Activated T-cell treated with anti-CD3 and anti-CD28 coated beads, Interleukin-2, amount 50 U/mL, for 1 hour (primary cell): ENCODE measurements around the gene NAA15.
A peak's percentile ranks its signal among the peaks of the same experiment; 100 is the strongest.
"Not testable (repeated sequence)": the region's sequence is repeated elsewhere in the genome, so short reads cannot be mapped to it uniquely, and the experiment has no call there.

Experiments
- DNase-seq: peaks from one replicate; pipeline ENCODE4 v3.0.0-alpha.2; 2020

Gene NAA15

DNA sequence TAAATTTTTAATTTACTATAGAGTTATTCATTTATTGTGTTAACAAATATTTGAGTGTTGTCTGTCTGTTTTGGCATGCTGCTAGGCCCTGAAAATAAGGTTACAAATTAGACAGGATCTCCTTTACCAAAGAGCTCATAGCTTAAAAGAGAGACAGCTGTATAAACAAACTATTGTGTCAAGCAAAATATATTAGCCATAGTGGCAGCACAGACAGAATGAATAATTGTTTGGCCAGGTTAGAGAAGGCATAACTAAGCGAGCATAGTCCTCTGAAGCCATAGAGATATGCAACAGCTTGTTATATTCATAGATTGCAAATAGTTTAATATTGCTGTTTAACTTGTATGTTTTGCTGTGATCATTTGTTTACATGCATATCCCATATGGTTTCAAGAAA, 67.7 kb downstream of the NAA15 start:
- DNase-seq = no peak

DNA sequence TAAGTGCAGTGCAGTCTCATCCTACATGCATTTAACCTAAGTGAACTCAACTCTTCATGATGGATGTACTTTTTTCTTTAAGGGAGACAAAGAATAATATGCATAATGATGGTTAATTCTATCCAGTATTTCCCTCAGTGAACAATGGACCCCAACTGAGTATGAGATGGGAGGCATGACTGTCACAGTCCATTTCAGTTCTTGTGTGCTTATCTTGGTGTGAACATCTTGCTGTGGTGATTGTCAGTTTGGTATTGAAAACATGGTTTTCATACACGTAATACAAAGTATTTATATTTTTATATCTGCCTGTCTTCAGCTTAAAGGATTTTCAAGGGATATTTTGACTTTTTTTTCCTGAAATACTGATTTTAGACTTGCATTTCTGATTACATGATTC, 72.9 kb downstream of the NAA15 start:
- DNase-seq = no peak

DNA sequence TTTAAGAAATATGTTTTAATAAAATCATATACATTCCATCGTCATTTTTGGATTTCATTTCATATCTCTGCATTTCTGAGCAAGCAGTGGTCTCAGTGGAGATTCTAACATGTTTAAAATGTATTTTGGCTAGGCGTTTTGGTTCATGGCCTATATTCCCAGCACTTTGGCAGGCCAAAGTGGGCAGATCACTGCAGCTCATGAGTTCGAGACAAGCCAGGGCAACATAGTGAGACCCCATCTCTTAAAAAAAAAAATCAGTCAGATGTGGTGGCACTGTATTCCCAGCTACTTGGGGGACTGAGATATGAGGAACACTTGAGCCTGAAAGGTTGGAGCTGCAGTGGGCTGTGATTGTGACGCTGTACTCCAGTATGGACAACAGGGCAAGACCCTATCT, 85.1 kb downstream of the NAA15 start:
- no peak for DNase-seq

DNA sequence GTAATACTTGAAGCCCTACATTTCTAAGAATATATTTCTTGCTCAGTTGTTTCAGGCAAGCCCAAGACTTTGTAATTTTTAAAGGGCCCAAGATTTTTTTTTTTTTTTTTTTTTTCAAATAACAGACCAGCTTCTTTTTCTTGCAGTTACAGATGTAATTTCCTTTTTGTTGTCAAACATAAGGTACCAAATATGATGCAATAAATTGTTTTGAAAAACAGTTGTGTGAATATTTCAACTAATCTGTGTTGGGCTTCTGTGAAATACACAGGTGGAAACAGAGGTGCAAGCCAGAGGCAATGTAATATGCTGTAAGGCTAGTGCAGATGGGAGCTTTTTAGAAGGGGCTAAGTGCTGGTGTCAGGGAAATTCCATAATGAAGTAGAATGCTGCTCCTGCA, 87.8 kb downstream of the NAA15 start:
- no peak for DNase-seq

DNA sequence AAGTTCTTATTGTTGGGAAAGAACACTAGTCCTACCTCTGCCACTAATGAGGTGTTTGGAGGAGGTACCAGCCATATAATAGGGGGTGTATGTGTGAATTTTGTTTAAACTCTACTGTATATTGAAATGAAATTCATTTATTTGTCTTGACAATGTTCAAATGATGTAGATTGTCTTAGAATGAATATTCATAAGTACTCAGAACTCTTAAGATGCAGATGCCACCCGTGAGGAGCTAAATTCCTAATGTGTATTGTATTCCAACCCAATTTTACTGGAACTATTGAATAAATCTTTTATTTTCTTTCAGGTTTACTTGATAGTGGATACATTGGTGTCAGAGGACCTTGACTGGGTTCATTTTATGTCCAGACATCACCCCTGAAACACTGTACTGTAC, 88.7 kb downstream of the NAA15 start:
- DNase-seq = no peak

DNA sequence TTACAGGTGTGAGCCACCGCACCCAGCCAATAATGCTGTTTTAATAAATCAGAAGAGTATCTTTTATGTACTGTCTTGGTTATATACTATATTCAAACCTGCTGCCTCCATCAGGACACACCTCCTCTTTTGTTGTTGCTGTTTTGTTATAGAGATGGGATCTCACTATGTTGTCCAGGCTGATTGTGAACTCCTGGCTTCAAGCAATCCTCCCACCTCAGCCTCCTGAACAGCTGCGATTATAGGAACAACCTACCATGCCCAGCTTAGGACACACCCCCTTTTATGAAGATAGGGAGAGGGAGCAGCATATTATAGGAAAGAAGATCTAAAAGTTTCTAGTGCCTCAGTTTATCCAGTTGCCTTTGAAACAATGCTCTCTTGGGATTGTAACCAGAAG, 90.4 kb downstream of the NAA15 start:
- DNase-seq = no peak

DNA sequence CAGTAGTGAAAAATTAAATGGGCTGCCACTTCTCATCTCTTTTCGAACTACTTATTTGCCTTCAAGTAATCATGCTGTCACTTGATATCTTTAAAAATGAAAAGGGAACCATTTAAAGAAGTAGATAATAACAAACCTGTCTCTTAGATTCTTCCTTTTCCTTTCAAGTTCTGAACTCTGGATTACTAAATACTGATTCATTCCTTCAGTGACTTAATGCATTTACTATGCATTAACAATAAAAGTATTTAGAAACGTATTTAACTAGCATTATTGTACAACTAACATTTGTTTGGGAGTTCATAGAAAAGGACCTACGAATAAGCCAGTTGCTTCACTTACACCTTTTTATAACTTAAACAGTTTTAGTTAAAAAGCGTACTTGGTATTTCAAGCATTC, 91.5 kb downstream of the NAA15 start:
- no peak for DNase-seq

DNA sequence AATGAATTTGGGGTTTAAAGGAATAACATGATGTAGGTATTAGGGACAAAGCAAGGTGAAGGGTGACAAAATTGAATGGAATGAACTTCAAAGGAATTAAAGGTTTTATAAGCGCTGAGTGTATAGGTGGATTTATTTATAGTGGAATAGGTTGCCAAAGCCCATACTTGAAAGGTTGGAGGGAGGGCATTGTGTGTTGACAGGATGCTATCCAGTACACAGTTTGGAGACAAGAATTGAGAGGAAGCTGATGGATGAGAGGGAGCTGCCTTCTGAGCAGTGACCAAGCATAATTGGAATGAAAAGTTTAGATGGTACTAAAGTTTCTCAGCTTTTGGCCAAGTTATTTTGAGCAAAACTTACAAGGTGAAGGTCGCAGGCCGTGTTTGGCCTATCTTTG, 100.1 kb downstream of the NAA15 start:
- no peak for DNase-seq

DNA sequence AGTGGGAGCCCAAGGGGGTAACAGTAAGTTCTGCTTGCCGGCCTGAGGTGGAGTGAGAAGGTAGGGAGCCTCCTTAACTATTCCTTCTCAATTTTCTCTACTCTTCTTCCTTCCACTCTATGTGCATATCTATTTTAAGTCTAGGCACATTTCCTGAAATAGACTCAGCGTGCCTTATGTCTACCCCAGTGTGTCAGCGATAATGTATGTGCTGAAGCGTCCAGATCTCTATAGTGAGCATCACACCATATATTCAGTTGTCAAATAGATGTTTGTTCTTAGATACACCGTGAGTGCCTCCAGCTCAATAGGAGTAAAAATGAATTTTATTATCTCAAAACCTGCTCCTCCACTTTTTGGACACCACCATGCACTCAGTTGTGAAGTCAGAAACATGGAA, 101.1 kb downstream of the NAA15 start:
- no peak for DNase-seq

DNA sequence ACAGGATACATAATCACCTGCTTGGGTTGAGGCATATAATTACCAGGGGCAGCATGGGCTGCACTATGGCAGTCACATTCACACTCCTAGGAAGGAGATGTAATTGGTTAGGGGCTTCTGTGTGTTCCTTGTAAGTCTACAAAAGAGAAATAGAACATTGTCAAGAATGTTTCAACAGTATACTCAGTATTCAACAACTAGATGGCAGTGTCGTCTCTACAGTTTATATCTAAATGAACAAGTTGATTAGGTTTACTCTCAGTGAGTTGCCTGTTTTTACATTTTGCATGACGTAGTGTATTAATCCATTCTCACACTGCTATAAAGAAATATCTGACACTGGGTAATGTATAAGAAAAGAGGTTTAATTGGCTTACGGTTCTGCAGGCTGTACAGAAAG, 102.2 kb downstream of the NAA15 start:
- DNase-seq = no peak

DNA sequence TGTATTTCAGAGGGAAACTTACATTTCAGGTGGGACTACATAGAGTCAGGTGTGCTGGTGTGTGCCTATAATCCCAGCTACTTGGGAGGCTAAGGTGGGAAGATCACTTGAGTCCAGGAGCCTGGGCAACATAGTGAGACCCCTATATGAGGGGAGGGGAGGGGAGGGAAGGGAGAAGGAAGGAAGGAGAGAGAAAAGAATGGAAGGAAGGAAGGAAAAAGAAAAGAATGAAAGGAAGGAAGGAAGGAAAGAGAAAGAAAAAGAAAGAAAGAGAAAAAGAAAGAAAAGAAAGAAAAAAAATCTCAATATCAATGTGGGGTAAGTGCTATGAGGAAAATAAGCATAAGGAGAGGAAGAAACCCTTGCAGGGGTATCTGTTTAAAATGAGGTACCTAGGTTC, 109.0 kb downstream of the NAA15 start:
- no peak for DNase-seq

DNA sequence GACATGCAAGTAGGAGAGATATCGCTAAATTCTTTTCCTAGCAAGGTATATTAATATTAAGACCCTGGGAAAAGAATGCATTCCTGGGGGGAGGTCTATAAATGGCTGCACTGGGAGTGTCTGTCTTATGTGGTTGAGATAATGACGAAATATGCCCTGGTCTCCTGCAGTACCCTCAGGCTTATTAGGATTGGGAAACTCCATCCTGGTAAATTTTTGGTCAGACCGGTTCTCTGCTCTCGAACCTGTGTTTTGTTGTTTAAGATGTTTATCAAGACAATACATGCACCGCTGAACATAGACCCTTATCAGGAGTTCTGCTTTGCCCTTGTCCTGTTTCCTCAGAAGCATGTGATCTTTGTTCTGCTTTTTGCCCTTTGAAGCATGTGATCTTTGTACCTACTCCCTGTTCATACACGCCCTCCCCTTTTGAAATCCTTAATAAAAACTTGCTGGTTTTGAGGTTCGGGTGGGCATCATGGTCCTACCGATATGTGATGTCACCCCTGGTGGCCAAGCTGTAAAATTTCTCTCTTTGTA, 113.4 kb downstream of the NAA15 start:
- not testable (repeated sequence) for DNase-seq

DNA sequence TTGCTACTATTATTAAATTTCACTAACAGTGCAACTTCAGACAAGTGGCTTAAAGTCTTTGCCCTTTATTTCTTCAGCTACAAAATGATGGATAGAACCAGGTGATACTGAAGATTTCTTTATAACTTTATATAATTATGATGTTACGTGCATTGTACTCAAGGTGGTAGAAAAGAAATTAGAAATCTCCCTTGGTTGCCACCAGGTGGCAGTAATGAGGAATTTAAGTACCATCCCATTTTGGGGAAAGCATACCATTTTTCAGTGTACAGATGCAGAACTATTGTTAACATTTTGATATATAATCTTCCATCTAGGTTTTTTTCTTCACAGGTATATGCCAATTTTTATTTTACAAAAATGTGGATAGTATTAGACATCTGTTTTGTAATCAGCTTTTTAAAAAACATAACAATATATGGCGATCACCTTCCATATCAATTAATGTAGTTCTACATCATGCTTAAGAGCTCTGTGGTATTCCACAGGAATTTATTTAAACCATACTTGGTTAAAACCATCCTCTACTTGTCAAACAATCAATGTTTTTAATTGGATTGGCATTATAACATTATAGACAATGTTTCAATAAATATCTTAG, 114.9 kb downstream of the NAA15 start:
- no peak for DNase-seq

DNA sequence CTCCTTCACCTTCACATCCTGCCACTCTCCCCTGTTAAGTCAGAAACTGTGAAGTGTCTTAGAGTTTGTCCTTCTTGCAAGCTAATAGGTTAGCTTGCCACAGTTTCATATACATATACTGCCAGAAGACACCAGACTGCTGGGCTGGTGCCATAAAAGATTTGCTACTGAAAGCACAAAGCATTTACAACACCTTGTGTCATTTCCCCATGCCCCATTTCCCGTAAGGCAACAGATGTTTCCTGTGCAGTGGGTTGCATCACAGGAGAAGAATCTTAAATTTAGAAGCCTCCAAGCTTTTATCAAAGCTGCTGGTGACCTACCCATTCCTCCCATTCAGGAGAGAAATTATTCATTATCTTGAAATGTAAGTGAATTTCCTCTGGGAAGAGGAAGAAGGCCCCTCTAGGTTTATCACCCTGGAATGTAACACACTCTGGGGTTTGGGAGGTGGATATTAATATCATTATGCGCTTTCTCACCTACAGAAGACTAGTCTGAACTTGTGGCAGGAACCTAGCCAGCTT, 118.1 kb downstream of the NAA15 start:
- DNase-seq = no peak

DNA sequence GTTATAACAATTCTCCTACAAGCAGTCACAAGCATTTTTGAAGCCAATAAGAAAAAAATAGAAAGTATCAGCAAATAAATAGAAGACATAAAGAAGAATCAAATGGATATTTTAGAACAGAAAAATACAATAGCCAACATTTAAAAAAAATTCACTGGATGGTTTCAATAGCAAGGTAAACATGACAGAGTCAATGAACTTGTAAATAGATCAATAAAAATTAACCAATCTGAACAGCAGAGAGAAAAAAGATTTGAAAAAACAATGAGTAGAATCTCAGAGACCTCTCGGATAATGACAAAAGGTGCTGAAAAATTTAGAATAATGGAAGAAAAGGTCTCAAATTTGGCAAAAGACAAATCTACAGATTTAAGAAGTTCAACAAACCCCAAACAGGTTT, 119.3 kb downstream of the NAA15 start:
- no peak for DNase-seq

DNA sequence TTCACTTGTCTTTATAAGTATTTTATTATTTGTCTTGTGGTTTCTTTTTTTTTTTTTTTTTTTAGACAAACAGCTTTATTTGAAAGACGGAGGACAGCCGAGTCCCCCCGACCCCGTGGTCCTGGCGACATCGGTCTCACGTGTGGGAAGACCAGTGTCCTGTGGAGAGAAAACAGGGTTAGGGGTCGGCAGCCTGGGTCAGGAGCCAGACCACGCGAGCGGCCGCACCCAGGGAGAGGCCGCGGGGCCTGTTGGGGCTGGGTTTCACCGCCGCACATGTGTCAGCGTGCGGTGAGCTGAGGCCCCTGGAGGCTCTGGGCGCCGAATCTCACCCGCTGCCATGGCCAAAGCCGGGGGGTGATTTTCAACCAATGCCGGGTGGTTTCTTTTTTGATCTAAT, 134.8 kb downstream of the NAA15 start:
- DNase-seq = no peak

DNA sequence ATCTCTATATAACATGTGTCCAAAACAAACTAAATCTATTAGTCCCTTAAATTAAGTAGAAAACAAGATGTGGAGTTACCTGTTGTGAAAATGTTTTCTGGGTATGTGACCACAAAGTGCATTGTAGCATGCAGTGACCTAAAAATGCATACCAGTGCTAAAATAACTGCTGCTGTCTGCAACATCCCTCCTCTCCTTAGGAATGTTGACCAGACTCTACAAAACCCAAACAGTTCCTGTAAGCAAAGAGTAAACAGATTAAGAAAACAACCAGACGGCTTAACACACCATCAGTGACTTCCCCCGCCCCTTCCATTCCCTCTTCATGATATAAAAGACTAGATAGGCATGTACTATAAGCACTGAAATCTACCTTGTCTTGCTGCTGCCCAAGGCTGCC, 136.8 kb downstream of the NAA15 start:
- no peak for DNase-seq

DNA sequence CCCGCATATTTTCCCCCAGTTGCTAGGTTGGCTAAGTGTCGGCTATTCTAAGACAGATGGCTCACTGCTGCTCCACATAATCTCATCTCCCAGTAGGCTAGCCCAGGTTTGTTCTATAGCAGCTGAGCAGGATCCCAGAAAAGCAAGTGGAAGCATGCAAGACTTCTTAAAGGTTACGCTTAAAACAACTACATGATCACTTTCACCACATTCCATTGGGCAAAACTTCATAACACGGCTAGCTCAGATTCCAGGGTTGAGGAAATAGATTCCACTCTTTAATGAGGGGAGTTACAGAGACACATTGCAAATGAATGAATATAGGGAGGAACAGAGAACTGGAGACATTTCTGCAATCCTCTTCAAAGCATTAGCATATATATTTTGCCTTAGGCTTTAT, 139.7 kb downstream of the NAA15 start:
- DNase-seq = no peak

DNA sequence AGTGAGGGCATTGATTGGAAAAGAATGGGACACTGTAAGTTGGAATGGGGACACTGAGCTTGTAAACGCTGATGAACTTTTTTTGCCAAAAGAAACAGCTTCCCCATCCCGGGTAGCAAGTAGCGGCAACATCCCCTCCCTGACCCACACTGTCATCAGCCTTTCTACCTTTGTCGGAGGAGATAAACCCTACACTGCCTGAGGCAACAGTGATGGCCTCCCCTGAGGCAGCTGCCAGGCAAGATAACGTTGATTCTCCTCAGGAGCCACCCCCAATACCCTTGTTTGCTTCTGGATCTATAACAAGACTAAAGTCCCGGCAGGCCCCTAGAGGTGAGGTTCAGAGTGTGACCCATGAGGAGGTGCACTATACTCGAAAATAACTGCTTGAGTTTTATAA, 142.4 kb downstream of the NAA15 start:
- no peak for DNase-seq

DNA sequence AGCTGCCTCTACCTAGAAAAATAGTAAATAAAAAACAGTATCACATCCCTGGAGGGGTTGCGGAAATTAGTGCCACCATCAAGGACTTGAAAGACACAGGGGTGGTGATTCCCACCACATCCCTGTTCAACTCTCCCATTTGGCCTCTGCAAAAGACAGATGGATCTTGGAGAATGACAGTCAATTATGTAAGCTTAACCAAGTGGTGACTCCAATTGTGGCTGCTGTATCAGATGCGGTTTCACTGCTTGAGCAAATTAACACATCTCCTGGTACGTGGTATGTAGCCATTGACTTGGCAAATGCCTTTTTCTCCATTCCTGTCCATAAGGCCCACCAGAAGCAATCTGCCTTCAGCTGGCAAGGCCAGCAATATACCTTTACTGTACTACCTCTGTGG, 143.6 kb downstream of the NAA15 start:
- DNase-seq = not testable (repeated sequence)

DNA sequence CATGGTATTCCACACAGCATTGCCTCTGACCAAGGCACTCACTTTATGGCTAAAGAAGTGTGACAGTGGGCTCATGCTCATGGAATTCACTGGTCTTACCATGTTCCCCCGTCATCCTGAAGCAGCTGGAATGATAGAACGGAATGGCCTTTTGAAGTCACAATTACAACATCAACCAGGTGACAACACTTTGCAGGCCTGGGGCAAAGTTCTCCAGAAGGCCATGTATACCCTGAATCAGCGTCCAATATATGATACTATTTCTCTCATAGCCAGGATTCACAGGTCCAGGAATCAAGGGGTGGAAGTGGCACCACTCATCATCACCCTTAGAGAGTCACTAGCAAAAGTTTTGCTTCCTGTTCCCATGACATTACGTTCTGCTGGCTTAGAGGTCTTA, 145.8 kb downstream of the NAA15 start:
- not testable (repeated sequence) for DNase-seq

DNA sequence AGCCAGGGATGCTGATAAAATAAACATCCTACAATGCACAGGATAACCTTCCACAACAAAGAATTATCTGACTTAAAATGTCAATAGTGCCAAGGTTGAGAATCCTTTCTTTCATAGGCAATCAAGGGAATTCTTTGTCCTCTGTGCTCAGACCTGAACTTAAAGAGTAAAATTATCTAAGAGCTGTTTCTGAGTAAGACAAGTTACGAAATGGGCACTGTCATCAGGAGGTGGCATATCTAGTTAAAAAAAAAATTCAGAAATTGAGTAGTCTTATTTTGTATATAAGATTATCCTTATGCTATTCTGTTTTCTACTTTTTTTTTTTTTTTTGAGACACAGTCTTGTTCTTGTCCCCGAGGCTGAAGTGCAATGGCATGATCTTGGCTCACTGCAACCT, 149.3 kb downstream of the NAA15 start:
- no peak for DNase-seq

DNA sequence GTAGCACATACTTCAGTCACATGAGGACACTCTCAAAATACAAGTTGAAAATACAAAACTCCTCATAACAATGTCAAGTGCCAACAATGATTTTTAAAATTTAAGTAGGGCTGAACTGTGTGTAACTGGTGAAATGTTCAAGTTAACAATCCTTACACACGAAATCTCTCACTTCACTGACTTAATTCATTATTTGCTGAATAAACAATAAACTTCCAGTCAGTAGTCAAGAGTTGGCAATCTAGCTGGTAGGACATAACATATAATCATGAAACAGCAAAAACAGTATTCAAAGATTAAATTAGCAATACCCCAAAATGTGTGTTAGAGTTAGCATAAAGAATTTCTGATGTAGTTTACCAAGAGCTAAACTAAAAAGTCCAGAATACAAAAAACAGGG, 150.7 kb downstream of the NAA15 start:
- DNase-seq = no peak

DNA sequence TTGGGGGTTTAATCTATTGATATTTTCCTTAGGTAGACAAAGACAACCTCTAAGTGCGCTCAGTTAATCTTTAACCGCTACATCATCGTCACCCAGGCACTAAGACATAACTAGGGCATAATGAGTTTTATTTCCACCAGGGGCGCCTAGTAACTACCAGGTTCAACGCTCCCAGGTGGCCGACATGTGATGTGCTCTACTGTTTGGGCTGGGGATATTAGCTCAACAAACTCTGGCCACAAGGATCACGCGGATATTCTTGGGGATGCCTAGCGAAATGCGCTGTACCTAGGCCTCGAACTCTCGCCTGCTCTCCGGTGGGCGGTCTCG, 151.7 kb downstream of the NAA15 start:
- DNase-seq = no peak

DNA sequence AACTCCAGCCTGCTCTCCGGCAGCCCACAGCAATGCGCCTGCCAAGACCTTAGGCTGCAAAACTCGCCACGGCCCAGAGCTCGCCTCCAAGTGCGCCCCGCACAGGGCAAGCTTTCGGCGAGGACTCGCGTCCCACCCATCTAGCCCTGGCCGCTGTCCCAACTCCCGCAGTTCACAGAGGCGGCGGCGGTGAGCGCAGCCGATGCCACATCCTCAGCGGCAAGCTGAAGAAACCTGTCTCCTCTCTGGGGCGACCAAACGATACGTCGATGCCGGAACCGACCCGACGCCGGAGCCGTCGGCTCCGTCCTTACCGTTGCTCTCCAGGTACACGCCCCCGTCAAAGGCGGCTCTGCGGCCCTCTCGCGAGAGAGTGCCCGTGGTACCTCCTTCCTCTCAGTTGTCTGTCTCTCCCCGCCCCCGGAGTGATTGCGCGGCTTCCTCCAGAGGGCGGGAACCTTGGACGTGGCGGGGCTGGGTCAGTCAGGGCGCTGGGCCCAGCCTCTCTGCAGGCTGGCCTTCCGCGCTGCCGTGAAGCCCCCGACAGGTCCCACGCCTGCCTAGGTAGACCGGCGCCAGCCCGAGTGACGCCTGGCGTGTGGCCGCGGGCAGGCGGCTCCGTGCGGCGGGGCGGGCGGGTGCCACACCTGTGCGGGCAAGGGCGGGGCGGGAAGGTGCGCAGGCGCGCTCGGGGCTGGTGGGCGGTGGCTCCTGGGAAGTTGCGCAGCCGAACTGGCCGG, 152.2 kb downstream of the NAA15 start:
- DNase-seq = peak; percentile 98
